ENCODE results near the gene MIXL1. TPM values are rescaled to one million over a fixed set of nuclear protein-coding genes. Genes with fewer than 3 reads are reported as not detected.

Gene MIXL1
- total RNA-seq, 2 experiments from 2014 or later: 0.16 TPM; not detected in 1

GRCh38 chr1:226220473-226221189 lies 2.8 kb upstream of the MIXL1 start:
- H3K4me3 Mint-ChIP-seq: no peak overlapping the region
- ATAC-seq (no peak), DNase-seq (no peak)
- H3K4me1 Mint-ChIP-seq (ENCODE audit: low read depth): peaks cover 12% of the 10 kb centered on the region
- intact Hi-C loops (cut with micrococcal nuclease): no loop called here
- H3K27me3 Mint-ChIP-seq: peaks cover 27% of the 10 kb centered on the region
- no peak for TF ChIP-seq CTCF (IDR thresholded peaks at IDR 0.05)
- no peaks in the 10 kb centered on the region for H3K9me3 Mint-ChIP-seq
- H3K27ac Mint-ChIP-seq: no peak overlapping the region
- H3K36me3 Mint-ChIP-seq (ENCODE audit: low read depth): peaks cover 3% of the 10 kb centered on the region
- ChIA-PET CTCF (no interaction called here), POLR2A (interaction anchor here (1.1 kb wide), 1 partner anchor 95 kb away, joined by 4 read pairs; no protein-coding TSS in a partner anchor)

- ChIA-PET CTCF (interaction anchor here (0.8 to 5.2 kb wide), 5 partner anchors 14 to 98 kb away, joined by 3 to 22 read pairs (median 3); no protein-coding TSS in a partner anchor), POLR2A (no interaction called here)
- Mint-ChIP-seq H3K27ac (no peak overlapping the region), H3K4me3 (peak overlapping the region; percentile 24), H3K36me3 (ENCODE audit: low read depth) (peaks cover 8% of the 10 kb centered on the region), H3K4me1 (ENCODE audit: low read depth) (peaks cover 12% of the 10 kb centered on the region), H3K27me3 (peaks cover 37% of the 10 kb centered on the region), H3K9me3 (no peaks in the 10 kb centered on the region)
- intact Hi-C loops (cut with micrococcal nuclease): no loop called here
- peak; percentile 52 for ATAC-seq
- peak; percentile 49 for DNase-seq
- no peak for TF ChIP-seq CTCF (IDR thresholded peaks at IDR 0.05)
These were observed 778 bp upstream of the MIXL1 start for GRCh38 chr1:226222686-226223085.

- ChIA-PET CTCF (interaction anchor here (0.8 to 5.2 kb wide), 4 partner anchors 9 to 184 kb away, joined by 3 to 22 read pairs (median 4); partner anchors contain the start of gene PARP1), POLR2A (no interaction called here)
- Mint-ChIP-seq H3K4me1 (ENCODE audit: low read depth) (peaks cover 12% of the 10 kb centered on the region), H3K27me3 (peaks cover 37% of the 10 kb centered on the region), H3K27ac (no peak overlapping the region), H3K36me3 (ENCODE audit: low read depth) (peaks cover 8% of the 10 kb centered on the region), H3K4me3 (peak overlapping the region; percentile 74), H3K9me3 (no peaks in the 10 kb centered on the region)
- ATAC-seq (peak; percentile 69), DNase-seq (peak; percentile 44)
- no peak for TF ChIP-seq CTCF (IDR thresholded peaks at IDR 0.05)
- intact Hi-C loops (cut with micrococcal nuclease): no loop called here
These were observed 351 bp downstream of the MIXL1 start for GRCh38 chr1:226223786-226224244.

- Mint-ChIP-seq H3K27ac (no peak overlapping the region), H3K27me3 (peaks cover 35% of the 10 kb centered on the region), H3K9me3 (no peaks in the 10 kb centered on the region), H3K4me1 (ENCODE audit: low read depth) (peaks cover 12% of the 10 kb centered on the region), H3K36me3 (ENCODE audit: low read depth) (peaks cover 12% of the 10 kb centered on the region), H3K4me3 (no peak overlapping the region)
- POLR2A ChIA-PET: interaction anchor here (0.7 kb wide), 1 partner anchor 30 kb away, joined by 3 read pairs; no protein-coding TSS in a partner anchor
- ATAC-seq: no peak
- CTCF ChIA-PET: interaction anchor here (5.2 kb wide), 1 partner anchor 102 kb away, joined by 22 read pairs; no protein-coding TSS in a partner anchor
- no peak for DNase-seq
- TF ChIP-seq CTCF (IDR thresholded peaks at IDR 0.05): no peak
- intact Hi-C loops (cut with micrococcal nuclease): no loop called here
These were observed 3.1 kb downstream of the MIXL1 start for GRCh38 chr1:226226601-226227000.

GRCh38 chr1:226233293-226233692 lies 9.8 kb downstream of the MIXL1 start:
- no peak for DNase-seq
- intact Hi-C loops (cut with micrococcal nuclease): no loop called here
- Mint-ChIP-seq H3K4me1 (ENCODE audit: low read depth) (no peaks in the 10 kb centered on the region), H3K36me3 (ENCODE audit: low read depth) (peaks cover 25% of the 10 kb centered on the region), H3K4me3 (no peak overlapping the region), H3K27ac (no peak overlapping the region), H3K27me3 (no peaks in the 10 kb centered on the region), H3K9me3 (no peaks in the 10 kb centered on the region)
- no peak for TF ChIP-seq CTCF (IDR thresholded peaks at IDR 0.05)
- ATAC-seq: no peak
- POLR2A ChIA-PET: interaction anchor here (0.7 kb wide), 1 partner anchor 148 kb away, joined by 3 read pairs; no protein-coding TSS in a partner anchor
- CTCF ChIA-PET: interaction anchor here (0.9 to 1.7 kb wide), 2 partner anchors 9 to 28 kb away, joined by 3 read pairs; no protein-coding TSS in a partner anchor

Data from activated CD8-positive, alpha-beta T cell treated with anti-CD3 and anti-CD28 coated beads for 36 hours (primary cell).